Mucosa of descending colon (tissue), 3 donors: ENCODE measurements around the gene NCOA5. TPM values are rescaled to one million over a fixed set of nuclear protein-coding genes. Genes with fewer than 3 reads are reported as not detected.

Source experiments
- ATAC-seq: fragments of 200-7000 bp; cut with Tn5 transposase; one replicate; pipeline ENCODE4 v1.9.1; 2020; ENCODE audit warnings: mild to moderate bottlenecking, moderate library complexity
- DNase-seq, 3 donors: peaks; one replicate each; pipeline ENCODE4 v3.0.0-alpha.2; 2020
- H3K36me3 ChIP-seq: fragments of 200-600 bp; one replicate; pipeline ENCODE4 v1.8.0; 2021; ENCODE audit warnings: low read depth, mild to moderate bottlenecking
- H3K4me1 ChIP-seq: fragments of 200-600 bp; one replicate; pipeline ENCODE4 v1.8.0; 2021; ENCODE audit warnings: low read depth, mild to moderate bottlenecking
- H3K4me3 ChIP-seq: fragments of 200-600 bp; one replicate; pipeline ENCODE4 v1.8.0; 2021; ENCODE audit warnings: mild to moderate bottlenecking
- H3K9me3 ChIP-seq: fragments of 200-600 bp; one replicate; pipeline ENCODE4 v1.8.0; 2021; ENCODE audit warnings: mild to moderate bottlenecking
- intact Hi-C, 2 donors: fragments of 100-400 bp; cut with DNase I in 1 of 2; cut with micrococcal nuclease in 1 of 2; formaldehyde crosslinking; loops; one replicate each; pipeline versions ENCODE4 v1.11.0 to v1.11.1; 2022; cut with DNase I, micrococcal nuclease
- total RNA-seq, 3 donors: library from RNA; stranded (reverse); fragmentation: NEBNext Ultra II Directional in 2 of 3; extraction: Animal tissue kit (Norgen Biotek cat#: 25700) in 2 of 3; gene quantifications; one replicate each; pipeline versions ENCODE4 v1.2.1 to v1.2.4, GENCODE V29; 2021 to 2023
- TF ChIP-seq, protein P1 (sequence below): fragments of 200-600 bp; IDR thresholded peaks from one replicate; pipeline ENCODE4 v1.8.0; 2022; ENCODE audit warnings: antibody characterized with exemption, mild to moderate bottlenecking
- donor health status: DM: no; HTN: no; CAD: no; lungs with moderate emphysema.
- donor health status: DM: no; HTN: no; CAD: no.
- donor health status: DM: no; HTN: yes; CAD: no.

NCOA5 gene
- total RNA-seq, 3 donors from 2014 or later, result 23.7 to 36.6 (median 24.2) TPM

DNA sequence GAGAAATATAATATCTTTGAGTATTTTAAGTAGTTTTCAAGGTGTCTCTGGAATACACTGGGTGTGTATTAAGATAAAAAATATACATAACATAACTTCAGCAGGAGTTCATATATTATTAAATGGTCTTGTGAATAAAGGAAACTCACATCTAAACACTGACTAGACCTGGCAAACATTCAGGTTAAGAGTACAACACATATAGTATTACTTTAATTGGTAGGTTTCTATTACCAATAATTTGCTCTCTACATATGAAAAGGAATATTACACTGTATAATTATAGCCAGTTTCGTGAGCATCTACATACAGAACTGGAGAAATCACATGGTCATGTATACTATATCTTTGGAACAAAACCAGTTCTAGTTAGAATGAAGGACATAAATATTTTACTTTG lies 8.7 kb downstream of the NCOA5 start:
- no peak for ATAC-seq
- intact Hi-C loops, result no loop called here
- no peak for DNase-seq
- TF ChIP-seq, protein P1, sequence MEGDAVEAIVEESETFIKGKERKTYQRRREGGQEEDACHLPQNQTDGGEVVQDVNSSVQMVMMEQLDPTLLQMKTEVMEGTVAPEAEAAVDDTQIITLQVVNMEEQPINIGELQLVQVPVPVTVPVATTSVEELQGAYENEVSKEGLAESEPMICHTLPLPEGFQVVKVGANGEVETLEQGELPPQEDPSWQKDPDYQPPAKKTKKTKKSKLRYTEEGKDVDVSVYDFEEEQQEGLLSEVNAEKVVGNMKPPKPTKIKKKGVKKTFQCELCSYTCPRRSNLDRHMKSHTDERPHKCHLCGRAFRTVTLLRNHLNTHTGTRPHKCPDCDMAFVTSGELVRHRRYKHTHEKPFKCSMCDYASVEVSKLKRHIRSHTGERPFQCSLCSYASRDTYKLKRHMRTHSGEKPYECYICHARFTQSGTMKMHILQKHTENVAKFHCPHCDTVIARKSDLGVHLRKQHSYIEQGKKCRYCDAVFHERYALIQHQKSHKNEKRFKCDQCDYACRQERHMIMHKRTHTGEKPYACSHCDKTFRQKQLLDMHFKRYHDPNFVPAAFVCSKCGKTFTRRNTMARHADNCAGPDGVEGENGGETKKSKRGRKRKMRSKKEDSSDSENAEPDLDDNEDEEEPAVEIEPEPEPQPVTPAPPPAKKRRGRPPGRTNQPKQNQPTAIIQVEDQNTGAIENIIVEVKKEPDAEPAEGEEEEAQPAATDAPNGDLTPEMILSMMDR, result no peak
- Histone ChIP-seq H3K9me3 (no peaks in the 10 kb centered on the region), H3K4me3 (no peak overlapping the region), H3K4me1 (peaks cover 29% of the 10 kb centered on the region), H3K36me3 (no peaks in the 10 kb centered on the region)

DNA sequence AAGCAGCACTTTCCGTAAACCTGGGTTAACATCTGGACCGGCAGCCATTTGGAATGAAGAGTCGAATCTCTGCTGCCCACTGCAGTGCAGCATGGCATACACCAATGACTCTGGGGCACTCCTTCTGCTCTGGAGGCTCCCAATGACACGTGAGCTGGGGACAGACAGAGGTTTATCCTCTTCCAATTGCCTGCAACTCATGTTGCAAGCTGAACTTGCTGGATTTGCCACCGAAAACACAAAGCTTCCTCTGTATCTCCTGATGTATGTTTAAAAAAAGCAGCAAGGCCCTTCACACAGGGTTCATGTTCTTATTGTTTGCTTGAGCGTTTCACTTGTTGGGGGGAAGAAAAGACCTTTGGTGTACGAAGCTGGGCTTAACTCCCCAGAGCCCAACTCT lies 10.8 kb downstream of the NCOA5 start:
- TF ChIP-seq, protein P1, result no peak
- Histone ChIP-seq H3K36me3 (no peaks in the 10 kb centered on the region), H3K9me3 (no peaks in the 10 kb centered on the region), H3K4me3 (no peak overlapping the region), H3K4me1 (peaks cover 11% of the 10 kb centered on the region)
- ATAC-seq (no peak), DNase-seq (no peak)
- intact Hi-C loops, result no loop called here

DNA sequence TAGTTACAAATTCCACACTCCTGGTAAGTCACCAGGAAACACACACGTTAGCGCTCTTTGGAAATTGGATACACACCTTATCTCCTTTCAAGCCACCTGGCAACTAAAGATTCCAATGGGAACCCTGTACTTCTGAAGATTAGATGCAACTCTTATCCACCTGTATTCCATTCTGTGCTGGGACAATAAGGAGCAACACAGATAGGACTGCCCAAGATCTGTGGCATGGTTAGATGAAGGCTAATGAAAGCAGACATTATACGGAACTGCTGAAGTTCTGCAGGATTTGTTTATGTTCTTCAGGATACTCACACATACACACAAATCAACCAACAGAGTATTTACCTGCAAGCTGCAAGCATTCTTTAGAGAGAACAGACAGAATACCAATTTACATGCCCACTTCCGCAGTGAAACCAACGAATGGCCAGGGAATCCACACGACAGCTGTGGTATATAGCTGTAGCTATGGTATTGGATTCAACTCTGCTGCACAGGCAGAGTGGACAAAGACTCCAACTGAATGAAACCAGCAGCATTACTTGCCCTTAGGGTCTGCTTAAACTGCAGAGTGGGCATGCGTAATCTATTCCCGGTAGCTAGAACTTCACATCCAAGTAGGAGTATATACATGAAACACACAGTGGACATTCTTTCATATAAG lies 12.0 kb downstream of the NCOA5 start:
- TF ChIP-seq, protein P1, result no peak
- intact Hi-C loops, result no loop called here
- DNase-seq (no peak), ATAC-seq (no peak)
- Histone ChIP-seq H3K9me3 (no peaks in the 10 kb centered on the region), H3K4me1 (peaks cover 4% of the 10 kb centered on the region), H3K4me3 (no peak overlapping the region), H3K36me3 (no peaks in the 10 kb centered on the region)

DNA sequence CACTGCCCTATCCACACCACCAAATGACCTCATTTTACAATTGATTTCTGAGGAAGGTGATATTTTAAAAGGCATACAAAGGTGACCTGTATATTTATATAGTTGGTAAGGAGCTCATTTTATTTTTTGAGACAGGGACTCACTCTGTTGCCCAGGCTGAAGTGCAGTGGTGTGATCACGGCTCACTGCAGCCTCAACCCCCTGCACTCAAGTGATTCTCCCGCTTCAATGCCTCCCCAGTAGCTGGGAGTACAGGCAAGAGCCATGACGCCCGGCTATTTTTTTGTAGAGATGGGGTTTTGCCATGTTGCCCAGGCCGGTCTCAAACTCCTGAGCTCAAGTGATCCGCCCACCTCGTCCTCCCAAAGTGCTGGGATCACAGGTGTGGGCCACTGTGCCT lies 13.0 kb downstream of the NCOA5 start:
- DNase-seq (no peak), ATAC-seq (no peak)
- no peaks in the 10 kb centered on the region for H3K36me3 ChIP-seq
- H3K9me3 ChIP-seq, result no peaks in the 10 kb centered on the region
- H3K4me1 ChIP-seq, result no peaks in the 10 kb centered on the region
- no peak overlapping the region for H3K4me3 ChIP-seq
- TF ChIP-seq, protein P1, result no peak
- intact Hi-C loops, result no loop called here

DNA sequence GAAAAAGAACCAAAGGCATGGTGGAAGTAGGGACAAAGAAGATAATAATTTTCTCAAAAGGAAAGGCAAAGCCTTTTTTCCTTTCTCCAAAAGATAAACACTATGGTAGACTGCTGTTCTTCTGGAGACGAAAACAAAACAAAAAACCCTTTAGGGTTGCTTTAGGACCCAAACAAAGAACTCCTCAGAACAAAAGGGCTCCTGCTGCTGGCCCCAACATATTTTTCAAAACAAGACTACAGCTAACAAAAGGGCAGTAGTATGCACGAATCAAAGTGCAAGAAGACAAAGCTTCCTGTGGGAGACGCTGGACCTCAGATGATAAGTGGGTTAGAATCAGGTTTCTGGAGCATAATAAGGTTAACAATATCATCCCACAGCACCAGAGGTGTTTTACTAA lies 15.8 kb downstream of the NCOA5 start:
- Histone ChIP-seq H3K9me3 (no peaks in the 10 kb centered on the region), H3K4me1 (no peaks in the 10 kb centered on the region), H3K36me3 (peaks cover 7% of the 10 kb centered on the region), H3K4me3 (no peak overlapping the region)
- ATAC-seq (no peak), DNase-seq (no peak)
- intact Hi-C loops, result no loop called here
- TF ChIP-seq, protein P1, result no peak

DNA sequence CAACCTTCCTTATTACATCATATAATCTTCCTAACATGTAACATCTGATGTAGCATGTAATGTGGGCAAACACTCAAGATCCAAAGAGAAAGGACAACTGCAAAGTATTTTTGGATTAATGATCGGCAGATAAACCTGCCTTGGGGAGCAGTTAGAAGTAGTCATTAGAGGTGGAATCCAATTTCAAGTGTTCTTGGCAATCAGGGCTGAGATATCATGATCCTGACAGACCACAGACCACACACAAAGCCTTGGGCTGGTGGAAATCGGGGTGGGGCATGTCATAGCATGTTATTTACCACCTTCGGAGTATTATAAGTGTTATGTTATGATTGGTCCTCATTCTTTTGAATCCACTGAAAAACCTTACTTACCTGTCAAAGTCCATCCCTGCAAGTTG lies 16.3 kb downstream of the NCOA5 start:
- ATAC-seq (no peak), DNase-seq (no peak)
- Histone ChIP-seq H3K4me3 (no peak overlapping the region), H3K9me3 (no peaks in the 10 kb centered on the region), H3K4me1 (no peaks in the 10 kb centered on the region), H3K36me3 (peaks cover 7% of the 10 kb centered on the region)
- intact Hi-C loops, result no loop called here
- TF ChIP-seq, protein P1, result no peak
